Natural killer cell treated with Interleukin-12 subunit alpha and Interleukin-12 subunit beta and Interleukin-15 and Interleukin-18, amount 100 ng/mL, for 72 hours (primary cell): ENCODE measurements around the gene TMEM165. TPM values are rescaled to one million over a fixed set of nuclear protein-coding genes. Genes with fewer than 3 reads are reported as not detected.

Source experiments
- ATAC-seq, 2 donors: fragments of 150-1000 bp; cut with Tn5 transposase in 1 of 2; sonication (Bioruptor Pico), chemical (Tn5 transposase) in 1 of 2; 2 replicates each; pipeline ENCODE4 v1.10.0; 2021
- DNase-seq: peaks from one replicate; pipeline ENCODE4 v3.0.0; 2022; ENCODE audit warnings: low spot score
- H3K27ac Mint-ChIP-seq, 2 donors: 1 replicate in 1 of 2; 2 replicates in 1 of 2; pipeline ENCODE4 v1.8.0; 2022; ENCODE audit warnings: mixed read lengths in 2 of 2, mild to moderate bottlenecking in 1 of 2, moderate library complexity in 1 of 2
- H3K27me3 Mint-ChIP-seq, 2 donors: 1 replicate in 1 of 2; 2 replicates in 1 of 2; pipeline ENCODE4 v1.8.0; 2022; ENCODE audit warnings: mixed read lengths in 2 of 2
- H3K36me3 Mint-ChIP-seq: one replicate; pipeline ENCODE4 v1.8.0; 2022; ENCODE audit warnings: mixed read lengths
- H3K4me1 Mint-ChIP-seq, 2 donors: 1 replicate in 1 of 2; 2 replicates in 1 of 2; pipeline ENCODE4 v1.8.0; 2022; ENCODE audit warnings: low read depth in 2 of 2, mixed read lengths in 2 of 2, mild to moderate bottlenecking in 1 of 2
- H3K4me3 Mint-ChIP-seq: one replicate; pipeline ENCODE4 v1.8.0; 2022; ENCODE audit warnings: mixed read lengths
- H3K9me3 Mint-ChIP-seq: 2 replicates; pipeline ENCODE4 v1.8.0; 2022; ENCODE audit warnings: mixed read lengths
- total RNA-seq, 2 donors: library from RNA; stranded (reverse); gene quantifications; one replicate each; pipeline ENCODE4 v1.2.3, GENCODE V29; 2022

Gene TMEM165
- total RNA-seq, 2 donors from 2014 or later: 134 to 157 TPM

- peaks cover 4% of the 10 kb centered on the region for H3K9me3 Mint-ChIP-seq
- peaks cover 20% of the 10 kb centered on the region for H3K36me3 Mint-ChIP-seq
- no peak overlapping the region for H3K27ac Mint-ChIP-seq
- no peak for ATAC-seq
- peaks cover 2 to 3% of the 10 kb centered on the region in 2 donors for H3K4me1 Mint-ChIP-seq
- no peaks in the 10 kb centered on the region for H3K27me3 Mint-ChIP-seq
- no peak overlapping the region for H3K4me3 Mint-ChIP-seq
- DNase-seq: no peak
Measured at GRCh38 chr4:55469979-55470378, 74.2 kb downstream of the TMEM165 start.

Other genes with a start within 250 kb of the TMEM165 start
- gene SRD5A3, start 49.7 kb upstream of the TMEM165 start, total RNA-seq: 1 to 10 TPM; 7.2 to 7.3 TPM
- gene CLOCK, start 151.0 kb downstream of the TMEM165 start, total RNA-seq: 10 to 100 TPM; 11.8 to 14.5 TPM
- gene PDCL2, start 196.3 kb downstream of the TMEM165 start, total RNA-seq: not detected
- not detected for gene NMU, start 240.3 kb downstream of the TMEM165 start, total RNA-seq